ENCODE data around the gene OTUD5. TPM values are rescaled to one million over a fixed set of nuclear protein-coding genes. Genes with fewer than 3 reads are reported as not detected.

OTUD5 gene
- total RNA-seq, 1 experiment from 2014 or later: 52.6 TPM

- TF ChIP-seq ZNF671 (CRISPR knock-in tag; IDR thresholded peaks at IDR 0.05) (no peak), ATF1 (CRISPR knock-in tag; IDR thresholded peaks at IDR 0.05) (no peak), ATF2 (CRISPR knock-in tag; IDR thresholded peaks at IDR 0.05; ENCODE audit: borderline replicate concordance, low read depth) (no peak)
Observed at GRCh38 chrX:48935301-48935670, 22.1 kb downstream of the OTUD5 start (continued).

- Mint-ChIP-seq H3K27me3 (ENCODE audit: low read depth) (no peaks in the 10 kb centered on the region), H3K4me1 (peaks cover 31% of the 10 kb centered on the region), H3K36me3 (peaks cover 34% of the 10 kb centered on the region), H3K4me3 (no peak overlapping the region), H3K27ac (no peak overlapping the region; the same call in 1 of the 2 replicates), H3K9me3 (no peaks in the 10 kb centered on the region; the same call in 1 of the 2 replicates)
- POLR2A ChIA-PET: no interaction called here
- CTCF ChIA-PET: no interaction called here
- ATAC-seq (no peak), DNase-seq (ENCODE audit: low spot score) (no peak)
- TF ChIP-seq, protein P1, sequence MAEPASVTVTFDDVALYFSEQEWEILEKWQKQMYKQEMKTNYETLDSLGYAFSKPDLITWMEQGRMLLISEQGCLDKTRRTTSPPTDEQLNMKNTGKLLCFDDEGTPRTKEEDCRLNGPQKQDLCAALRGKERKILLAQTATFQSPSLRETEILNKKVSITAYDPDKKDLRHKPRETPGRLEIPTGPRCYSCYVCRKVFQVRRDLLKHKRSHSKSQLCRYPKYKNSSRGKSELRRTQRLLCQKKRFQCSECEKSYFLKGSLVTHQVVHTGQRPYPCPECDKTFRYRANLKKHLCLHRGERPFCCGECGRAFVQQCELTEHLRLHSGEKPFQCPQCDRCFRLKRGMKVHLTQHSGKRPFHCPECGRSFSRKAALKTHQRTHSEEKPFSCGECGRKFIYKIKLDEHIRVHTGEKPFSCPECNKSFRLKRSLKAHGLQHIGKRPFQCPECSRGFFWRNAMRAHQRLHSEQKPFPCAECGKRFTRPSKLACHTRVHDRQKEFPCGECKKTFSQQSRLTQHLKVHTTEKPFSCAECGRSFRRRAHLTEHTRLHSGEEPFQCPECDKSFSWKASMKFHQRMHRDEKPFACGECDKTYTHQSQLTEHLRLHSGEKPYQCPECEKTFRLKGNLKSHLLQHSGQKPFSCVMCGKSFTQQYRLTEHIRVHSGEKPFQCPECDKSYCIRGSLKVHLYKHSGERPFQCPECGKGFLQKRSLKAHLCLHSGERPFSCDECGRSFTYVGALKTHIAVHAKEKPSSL (CRISPR knock-in tag; conservative IDR thresholded peaks at IDR 0.05): no peak
- TF ChIP-seq IRF1 (CRISPR knock-in tag; IDR thresholded peaks at IDR 0.05) (no peak), MYBL2 (CRISPR knock-in tag; IDR thresholded peaks at IDR 0.05) (no peak), PRDM15 (CRISPR knock-in tag; IDR thresholded peaks at IDR 0.05) (no peak), TCF7 (CRISPR knock-in tag; IDR thresholded peaks at IDR 0.05; ENCODE audit: low read depth) (no peak), NR3C1 (CRISPR knock-in tag; conservative IDR thresholded peaks at IDR 0.05; ENCODE audit: low read depth) (no peak), ATF2 (CRISPR knock-in tag; IDR thresholded peaks at IDR 0.05; ENCODE audit: borderline replicate concordance, low read depth) (no peak), SMAD3 (CRISPR knock-in tag; IDR thresholded peaks at IDR 0.05; ENCODE audit: borderline replicate concordance) (no peak), ZBTB43 (CRISPR knock-in tag; IDR thresholded peaks at IDR 0.05) (no peak), IRF2 (CRISPR knock-in tag; IDR thresholded peaks at IDR 0.05; ENCODE audit: borderline replicate concordance, low read depth) (no peak), HMGA2 (CRISPR knock-in tag; IDR thresholded peaks at IDR 0.05) (no peak)
- TF ChIP-seq, protein P2, sequence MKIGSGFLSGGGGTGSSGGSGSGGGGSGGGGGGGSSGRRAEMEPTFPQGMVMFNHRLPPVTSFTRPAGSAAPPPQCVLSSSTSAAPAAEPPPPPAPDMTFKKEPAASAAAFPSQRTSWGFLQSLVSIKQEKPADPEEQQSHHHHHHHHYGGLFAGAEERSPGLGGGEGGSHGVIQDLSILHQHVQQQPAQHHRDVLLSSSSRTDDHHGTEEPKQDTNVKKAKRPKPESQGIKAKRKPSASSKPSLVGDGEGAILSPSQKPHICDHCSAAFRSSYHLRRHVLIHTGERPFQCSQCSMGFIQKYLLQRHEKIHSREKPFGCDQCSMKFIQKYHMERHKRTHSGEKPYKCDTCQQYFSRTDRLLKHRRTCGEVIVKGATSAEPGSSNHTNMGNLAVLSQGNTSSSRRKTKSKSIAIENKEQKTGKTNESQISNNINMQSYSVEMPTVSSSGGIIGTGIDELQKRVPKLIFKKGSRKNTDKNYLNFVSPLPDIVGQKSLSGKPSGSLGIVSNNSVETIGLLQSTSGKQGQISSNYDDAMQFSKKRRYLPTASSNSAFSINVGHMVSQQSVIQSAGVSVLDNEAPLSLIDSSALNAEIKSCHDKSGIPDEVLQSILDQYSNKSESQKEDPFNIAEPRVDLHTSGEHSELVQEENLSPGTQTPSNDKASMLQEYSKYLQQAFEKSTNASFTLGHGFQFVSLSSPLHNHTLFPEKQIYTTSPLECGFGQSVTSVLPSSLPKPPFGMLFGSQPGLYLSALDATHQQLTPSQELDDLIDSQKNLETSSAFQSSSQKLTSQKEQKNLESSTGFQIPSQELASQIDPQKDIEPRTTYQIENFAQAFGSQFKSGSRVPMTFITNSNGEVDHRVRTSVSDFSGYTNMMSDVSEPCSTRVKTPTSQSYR (CRISPR knock-in tag; IDR thresholded peaks at IDR 0.05): no peak
- TF ChIP-seq, protein P3, sequence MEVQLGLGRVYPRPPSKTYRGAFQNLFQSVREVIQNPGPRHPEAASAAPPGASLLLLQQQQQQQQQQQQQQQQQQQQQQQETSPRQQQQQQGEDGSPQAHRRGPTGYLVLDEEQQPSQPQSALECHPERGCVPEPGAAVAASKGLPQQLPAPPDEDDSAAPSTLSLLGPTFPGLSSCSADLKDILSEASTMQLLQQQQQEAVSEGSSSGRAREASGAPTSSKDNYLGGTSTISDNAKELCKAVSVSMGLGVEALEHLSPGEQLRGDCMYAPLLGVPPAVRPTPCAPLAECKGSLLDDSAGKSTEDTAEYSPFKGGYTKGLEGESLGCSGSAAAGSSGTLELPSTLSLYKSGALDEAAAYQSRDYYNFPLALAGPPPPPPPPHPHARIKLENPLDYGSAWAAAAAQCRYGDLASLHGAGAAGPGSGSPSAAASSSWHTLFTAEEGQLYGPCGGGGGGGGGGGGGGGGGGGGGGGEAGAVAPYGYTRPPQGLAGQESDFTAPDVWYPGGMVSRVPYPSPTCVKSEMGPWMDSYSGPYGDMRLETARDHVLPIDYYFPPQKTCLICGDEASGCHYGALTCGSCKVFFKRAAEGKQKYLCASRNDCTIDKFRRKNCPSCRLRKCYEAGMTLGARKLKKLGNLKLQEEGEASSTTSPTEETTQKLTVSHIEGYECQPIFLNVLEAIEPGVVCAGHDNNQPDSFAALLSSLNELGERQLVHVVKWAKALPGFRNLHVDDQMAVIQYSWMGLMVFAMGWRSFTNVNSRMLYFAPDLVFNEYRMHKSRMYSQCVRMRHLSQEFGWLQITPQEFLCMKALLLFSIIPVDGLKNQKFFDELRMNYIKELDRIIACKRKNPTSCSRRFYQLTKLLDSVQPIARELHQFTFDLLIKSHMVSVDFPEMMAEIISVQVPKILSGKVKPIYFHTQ (CRISPR knock-in tag; IDR thresholded peaks at IDR 0.05): no peak
Observed at GRCh38 chrX:48934581-48935300, 22.7 kb downstream of the OTUD5 start.
